ENCODE data around the gene MED20.
"Not testable (repeated sequence)": the region's sequence is repeated elsewhere in the genome, so short reads cannot be mapped to it uniquely, and the experiment has no call there.

MED20 gene

GRCh38 chr6:41920921-41921711 lies at the start of gene MED20, which contains the start of gene BYSL:
Gene MED20, minus strand, starts transcription at chr6:41921139. Its CDS starts 121 bp downstream, at chr6:41921018.
Gene BYSL, plus strand, starts transcription at chr6:41921499. Its CDS starts 64 bp downstream, at chr6:41921563.
- DNase-seq, result peak; percentile 92 to 96

- DNase-seq, result peak; percentile 13 to 60
Observed at GRCh38 chr6:41970436-41970846, 49.5 kb upstream of the MED20 start.

- no peak for DNase-seq
Observed at GRCh38 chr6:41967312-41968287, 46.7 kb upstream of the MED20 start.

- DNase-seq, result no peak
Observed at GRCh38 chr6:41966961-41967311, 46.0 kb upstream of the MED20 start.

GRCh38 chr6:41966214-41966920 lies 45.4 kb upstream of the MED20 start:
- DNase-seq, result no peak

- no peak for DNase-seq
Observed at GRCh38 chr6:41965429-41966213, 44.7 kb upstream of the MED20 start.

GRCh38 chr6:41964201-41964887 lies 43.4 kb upstream of the MED20 start:
- no peak for DNase-seq

- no peak for DNase-seq
Observed at GRCh38 chr6:41963371-41963770, 42.4 kb upstream of the MED20 start.

GRCh38 chr6:41960028-41960427 lies 39.1 kb upstream of the MED20 start:
- DNase-seq, result no peak

GRCh38 chr6:41958022-41958856 lies 37.3 kb upstream of the MED20 start:
- no peak for DNase-seq

- DNase-seq, result no peak
Observed at GRCh38 chr6:41957117-41957516, 36.2 kb upstream of the MED20 start.

GRCh38 chr6:41955412-41955811 lies 34.5 kb upstream of the MED20 start:
- DNase-seq, result no peak

- DNase-seq, result no peak
Observed at GRCh38 chr6:41954668-41955067, 33.7 kb upstream of the MED20 start.

GRCh38 chr6:41947581-41948220 lies 26.8 kb upstream of the MED20 start:
- no peak for DNase-seq

- DNase-seq, result no peak
Observed at GRCh38 chr6:41943456-41943855, 22.5 kb upstream of the MED20 start.

- not testable (repeated sequence) for DNase-seq
Observed at GRCh38 chr6:41942882-41943281, 21.9 kb upstream of the MED20 start.

GRCh38 chr6:41942067-41942851 lies 21.3 kb upstream of the MED20 start:
- DNase-seq, result no peak

GRCh38 chr6:41941280-41942066 lies 20.5 kb upstream of the MED20 start, which contains the start of gene CCND3:
Gene CCND3, minus strand, starts transcription at chr6:41941808. Its CDS starts 159 bp downstream, at chr6:41941649.
- peak; percentile 81 to 87 for DNase-seq
